Femur (tissue), 1 donor: ENCODE measurements around the gene NDNF.
A peak's percentile ranks its signal among the peaks of the same experiment; 100 is the strongest.

Experiments used
- DNase-seq: peaks from one replicate; pipeline ENCODE4 v3.0.0-alpha.2; 2017

The NDNF gene

GRCh38 chr4:121072224-121073003 is at the start of gene NDNF:
Gene NDNF, minus strand, starts transcription at chr4:121072535. Its CDS starts 26,698 bp downstream, at chr4:121045837.
- peak; percentile 83 for DNase-seq

- no peak for DNase-seq
Observed at GRCh38 chr4:121119715-121120114, 47.4 kb upstream of the NDNF start.

- no peak for DNase-seq
Observed at GRCh38 chr4:121118344-121118743, 46.0 kb upstream of the NDNF start.

GRCh38 chr4:121114756-121115155 is 42.4 kb upstream of the NDNF start:
- no peak for DNase-seq

GRCh38 chr4:121112530-121112929 is 40.2 kb upstream of the NDNF start:
- DNase-seq = no peak

GRCh38 chr4:121108557-121108956 is 36.2 kb upstream of the NDNF start:
- DNase-seq = no peak

GRCh38 chr4:121107507-121107906 is 35.2 kb upstream of the NDNF start:
- no peak for DNase-seq

GRCh38 chr4:121100093-121100775 is 27.9 kb upstream of the NDNF start:
- DNase-seq = no peak

GRCh38 chr4:121098266-121098665 is 25.9 kb upstream of the NDNF start:
- no peak for DNase-seq

GRCh38 chr4:121096629-121097028 is 24.3 kb upstream of the NDNF start:
- no peak for DNase-seq

GRCh38 chr4:121096191-121096590 is 23.9 kb upstream of the NDNF start:
- DNase-seq = no peak

- no peak for DNase-seq
Observed at GRCh38 chr4:121094297-121094966, 22.1 kb upstream of the NDNF start.

GRCh38 chr4:121093261-121093660 is 20.9 kb upstream of the NDNF start:
- no peak for DNase-seq

- no peak for DNase-seq
Observed at GRCh38 chr4:121091941-121092340, 19.6 kb upstream of the NDNF start.

GRCh38 chr4:121088867-121089266 is 16.5 kb upstream of the NDNF start:
- no peak for DNase-seq

GRCh38 chr4:121079376-121079775 is 7.0 kb upstream of the NDNF start:
- no peak for DNase-seq

GRCh38 chr4:121077496-121077895 is 5.2 kb upstream of the NDNF start:
- no peak for DNase-seq

- no peak for DNase-seq
Observed at GRCh38 chr4:121076416-121076815, 4.1 kb upstream of the NDNF start.

- DNase-seq = no peak
Observed at GRCh38 chr4:121073672-121074381, 1.5 kb upstream of the NDNF start.

- peak; percentile 63 for DNase-seq
Observed at GRCh38 chr4:121073004-121073435, 685 bp upstream of the NDNF start.

GRCh38 chr4:121071640-121072223 is 603 bp downstream of the NDNF start:
- no peak for DNase-seq
